Measurements from ENCODE around the gene GRIN2D. TPM values are rescaled to one million over a fixed set of nuclear protein-coding genes. Genes with fewer than 3 reads are reported as not detected.
"Not testable (repeated sequence)": the region's sequence is repeated elsewhere in the genome, so short reads cannot be mapped to it uniquely, and the experiment has no call there.

Gene GRIN2D
- total RNA-seq, 1 donor from 2014 or later: 0.17 TPM

GRCh38 chr19:48368936-48369335, 24.5 kb upstream of the GRIN2D start:
- DNase-seq (no peak), ATAC-seq (no peak)
- intact Hi-C loops (cut with micrococcal nuclease): no loop called here

- no peak for DNase-seq
- no peak for ATAC-seq
- intact Hi-C loops (cut with micrococcal nuclease): no loop called here
Observed at GRCh38 chr19:48370955-48371354, 22.5 kb upstream of the GRIN2D start.

GRCh38 chr19:48371367-48371766, 22.1 kb upstream of the GRIN2D start:
- ATAC-seq (no peak), DNase-seq (no peak)
- intact Hi-C loops (cut with micrococcal nuclease): no loop called here

- DNase-seq; ATAC-seq; intact Hi-C loops (cut with micrococcal nuclease): not testable (repeated sequence)
Observed at GRCh38 chr19:48371771-48372170, 21.7 kb upstream of the GRIN2D start.

GRCh38 chr19:48372904-48373303, 20.6 kb upstream of the GRIN2D start:
- intact Hi-C loops (cut with micrococcal nuclease): no loop called here
- ATAC-seq: no peak
- no peak for DNase-seq

- intact Hi-C loops (cut with micrococcal nuclease): no loop called here
- no peak for ATAC-seq
- DNase-seq: no peak
Observed at GRCh38 chr19:48373567-48373966, 19.9 kb upstream of the GRIN2D start.

- DNase-seq: no peak
- no peak for ATAC-seq
- intact Hi-C loops (cut with micrococcal nuclease): no loop called here
Observed at GRCh38 chr19:48378194-48378570, 15.3 kb upstream of the GRIN2D start.

GRCh38 chr19:48379058-48379457, 14.4 kb upstream of the GRIN2D start:
- intact Hi-C loops (cut with micrococcal nuclease): no loop called here
- no peak for ATAC-seq
- no peak for DNase-seq

- no peak for ATAC-seq
- intact Hi-C loops (cut with micrococcal nuclease): no loop called here
- no peak for DNase-seq
Observed at GRCh38 chr19:48381178-48381950, 12.1 kb upstream of the GRIN2D start.

GRCh38 chr19:48382286-48382685, 11.2 kb upstream of the GRIN2D start:
- ATAC-seq (no peak), DNase-seq (no peak)
- intact Hi-C loops (cut with micrococcal nuclease): no loop called here

- DNase-seq (no peak), ATAC-seq (no peak)
- intact Hi-C loops (cut with micrococcal nuclease): no loop called here
Observed at GRCh38 chr19:48385461-48386087, 7.9 kb upstream of the GRIN2D start.

- ATAC-seq (no peak), DNase-seq (no peak)
- intact Hi-C loops (cut with micrococcal nuclease): no loop called here
Observed at GRCh38 chr19:48386981-48387380, 6.5 kb upstream of the GRIN2D start.

- DNase-seq: peak; percentile 81
- intact Hi-C loops (cut with micrococcal nuclease): no loop called here
- peak; percentile 89 for ATAC-seq
Observed at GRCh38 chr19:48390188-48391099, 3.0 kb upstream of the GRIN2D start.

GRCh38 chr19:48391100-48392005, 2.1 kb upstream of the GRIN2D start, which contains the start of gene KDELR1:
Gene KDELR1 (minus strand): TSS chr19:48391551. CDS start chr19:48391358, 193 bp downstream.
- ATAC-seq (peak; percentile 96), DNase-seq (peak; percentile 86)
- intact Hi-C loops (cut with micrococcal nuclease): no loop called here

GRCh38 chr19:48392006-48392344, 1.5 kb upstream of the GRIN2D start:
- DNase-seq; ATAC-seq; intact Hi-C loops (cut with micrococcal nuclease): not testable (repeated sequence)

GRCh38 chr19:48392860-48393558, 459 bp upstream of the GRIN2D start:
- intact Hi-C loops (cut with micrococcal nuclease): no loop called here
- ATAC-seq (no peak), DNase-seq (no peak)

GRCh38 chr19:48394331-48395169, 1.1 kb downstream of the GRIN2D start:
- no peak for DNase-seq
- intact Hi-C loops (cut with micrococcal nuclease): no loop called here

GRCh38 chr19:48395170-48395455, 1.6 kb downstream of the GRIN2D start:
- DNase-seq (no peak), ATAC-seq (no peak)
- intact Hi-C loops (cut with micrococcal nuclease): no loop called here

More at GRCh38 chr19:48394331-48395169, 1.1 kb downstream of the GRIN2D start:
- no peak for ATAC-seq
